ENCODE measurements around the gene DUSP1.

The DUSP1 gene

DNA sequence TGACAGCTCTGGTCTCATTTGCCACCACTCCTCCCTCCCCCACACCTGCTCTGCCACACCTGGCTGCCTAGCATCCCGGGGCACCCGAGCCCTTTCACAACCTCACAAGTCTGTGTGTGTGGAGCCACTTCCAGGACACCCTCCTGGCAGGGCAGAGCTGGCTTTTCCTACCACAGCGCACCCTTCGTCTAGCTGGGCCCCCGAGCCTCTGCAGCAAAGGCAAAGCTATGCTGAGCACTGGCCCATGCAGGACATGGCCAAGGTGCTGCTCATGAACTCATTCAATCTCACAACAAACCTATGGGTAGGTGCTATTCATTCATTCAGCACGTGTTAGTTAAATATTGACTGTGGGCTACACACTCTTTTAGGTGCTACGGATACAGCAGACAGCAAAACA is 43.4 kb downstream of the DUSP1 start:
- FAIRE-seq: no peak
- DNase-seq (ENCODE audit: insufficient read length, low spot score): no peak

DNA sequence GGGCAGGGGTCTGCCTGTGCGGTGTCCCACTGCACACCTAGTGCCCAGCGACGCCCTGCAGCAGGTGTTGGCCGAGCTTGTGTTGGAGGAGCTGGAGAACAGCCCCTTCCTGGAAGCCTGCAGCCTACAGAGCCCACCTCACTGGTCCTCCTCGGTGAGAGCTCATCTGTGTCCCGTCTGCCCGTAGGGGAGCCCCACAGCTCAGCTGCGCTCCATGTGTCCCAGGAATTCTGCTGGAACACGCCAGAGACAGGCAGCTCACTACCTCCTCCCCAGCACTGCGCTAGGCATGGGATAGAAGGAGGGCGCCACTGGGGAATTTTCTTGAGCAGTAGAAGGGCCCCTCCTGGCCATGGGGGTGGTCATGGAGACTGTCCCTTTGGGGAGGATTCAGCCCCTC is 44.0 kb downstream of the DUSP1 start:
- FAIRE-seq: no peak
- DNase-seq (ENCODE audit: insufficient read length, low spot score): no peak

DNA sequence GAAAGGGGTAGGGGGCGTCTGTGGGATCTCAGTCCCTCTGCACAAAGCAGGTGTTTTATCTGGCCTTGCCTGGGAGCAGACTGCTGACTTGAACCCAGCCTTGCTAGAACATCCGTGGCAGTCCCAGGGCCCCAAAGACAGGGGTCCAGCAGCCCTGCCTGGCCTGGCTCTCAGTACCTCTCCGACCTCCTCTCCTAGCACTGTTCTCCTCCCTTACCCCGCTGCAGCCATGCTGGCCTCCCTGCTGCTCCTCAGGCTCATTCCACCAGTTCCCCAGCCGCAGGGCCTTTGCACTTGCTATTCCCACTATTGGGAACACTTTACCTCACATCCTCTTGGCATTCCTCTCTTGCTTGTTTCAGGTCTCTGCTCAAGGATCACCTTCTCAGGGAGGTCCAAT is 45.2 kb downstream of the DUSP1 start:
- DNase-seq (ENCODE audit: insufficient read length, low spot score) (no peak), FAIRE-seq (no peak)

DNA sequence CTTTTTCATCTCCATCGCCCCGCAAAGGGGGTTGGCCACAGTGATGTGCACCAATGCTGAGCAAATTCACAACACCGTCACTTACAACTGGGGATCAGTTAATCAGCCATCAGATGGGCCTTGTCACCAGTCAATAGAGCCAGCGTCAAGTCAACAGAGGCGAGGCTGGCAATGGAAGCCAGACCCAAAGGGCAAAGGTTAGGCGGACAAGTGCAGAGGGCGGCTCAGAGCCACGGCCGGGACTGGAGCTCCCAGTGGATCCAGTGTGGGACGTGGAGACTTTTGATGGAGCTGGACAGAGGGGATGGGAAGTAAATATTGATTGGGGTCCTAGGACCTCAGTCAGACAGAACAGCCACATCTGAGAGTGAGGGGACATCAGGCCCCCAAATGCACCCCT is 45.7 kb downstream of the DUSP1 start:
- DNase-seq (ENCODE audit: insufficient read length, low spot score) (no peak), FAIRE-seq (no peak)

DNA sequence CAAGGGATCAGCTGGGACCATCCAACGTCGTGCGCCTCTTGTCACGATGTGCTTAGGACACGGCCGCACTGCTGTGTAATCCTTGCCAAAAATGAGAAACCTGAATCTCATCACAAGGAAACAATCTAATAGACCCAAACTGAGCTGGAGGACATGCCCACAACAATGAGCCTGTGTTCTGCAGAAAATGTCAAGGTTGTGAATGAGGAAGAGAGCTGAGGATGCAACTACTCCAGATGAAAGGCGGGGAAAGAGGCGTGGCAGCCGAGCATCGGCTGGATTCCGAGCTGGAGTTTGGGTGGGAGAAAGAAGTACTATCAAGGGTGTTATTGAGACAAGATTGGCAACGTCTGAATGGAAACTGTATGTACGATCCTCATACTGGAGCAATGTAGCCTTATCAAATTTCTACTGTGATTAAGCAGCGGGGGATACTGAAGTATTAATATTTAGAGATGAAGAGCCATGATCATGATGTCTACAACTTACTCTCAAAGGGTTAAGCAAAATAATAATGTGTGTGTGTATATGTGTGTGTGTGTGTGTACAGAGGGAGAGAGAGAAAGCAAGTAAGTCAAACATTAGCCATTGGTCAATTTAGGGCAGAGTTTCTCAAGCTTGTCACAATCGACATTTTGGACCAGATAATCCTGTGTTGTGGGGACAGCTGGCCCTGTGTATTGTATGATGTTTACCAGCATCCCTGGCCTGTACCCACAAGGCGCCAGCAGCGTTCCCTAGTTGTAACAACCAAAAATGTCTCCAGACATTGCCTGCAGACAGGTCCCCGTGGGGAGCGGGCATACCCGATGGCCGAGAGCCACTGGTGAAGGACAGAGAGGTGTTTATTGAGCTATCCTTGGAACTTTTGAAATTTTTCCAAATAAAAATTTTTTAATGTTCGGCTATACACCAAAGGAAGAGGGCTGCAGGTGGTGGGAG is 46.5 kb downstream of the DUSP1 start:
- DNase-seq (ENCODE audit: insufficient read length, low spot score): no peak
- no peak for FAIRE-seq

DNA sequence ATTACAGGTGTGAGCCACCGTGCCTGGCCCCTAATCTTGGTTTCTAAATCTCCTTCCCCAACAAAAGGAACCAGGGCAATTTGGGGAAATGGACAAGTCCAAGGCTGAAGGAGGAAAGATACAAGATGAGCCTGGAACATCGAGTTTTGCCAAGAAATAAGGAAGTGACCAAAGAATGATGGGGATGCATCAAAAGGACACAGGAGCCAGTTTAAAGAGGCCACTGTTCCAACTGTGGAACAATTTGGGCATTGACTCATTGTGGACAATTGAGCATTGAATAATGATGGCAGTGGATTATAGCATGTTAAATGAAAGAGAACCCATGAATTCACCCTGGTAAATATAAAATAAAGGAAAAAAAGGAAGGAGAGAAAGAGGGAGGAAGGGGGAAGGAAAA is 47.5 kb downstream of the DUSP1 start:
- no peak for FAIRE-seq
- DNase-seq (ENCODE audit: insufficient read length, low spot score): no peak

DNA sequence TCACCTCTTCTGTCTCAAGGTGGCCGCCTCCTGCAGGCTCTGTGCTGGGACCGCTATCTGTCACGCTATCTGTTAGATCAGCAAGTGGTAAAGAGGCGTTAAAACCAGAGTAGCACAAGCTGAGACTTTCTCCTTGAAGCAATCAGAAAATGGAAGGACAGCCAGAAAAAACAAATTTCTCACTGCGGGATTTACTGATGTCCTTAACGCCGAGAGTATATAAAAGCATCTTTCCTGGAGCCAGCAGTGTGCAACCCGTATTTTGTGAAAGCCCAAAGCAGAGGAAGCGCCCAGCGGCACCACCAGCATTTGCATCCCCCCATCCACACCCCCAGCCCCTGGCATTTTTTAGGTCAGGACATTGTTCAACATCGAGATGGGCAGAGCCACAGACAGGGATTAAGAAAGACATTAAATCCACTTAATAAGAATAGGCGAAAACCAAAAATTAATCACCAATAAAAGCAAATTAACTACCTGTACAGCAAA is 48.6 kb downstream of the DUSP1 start:
- no peak for DNase-seq (ENCODE audit: insufficient read length, low spot score)
- FAIRE-seq: no peak

DNA sequence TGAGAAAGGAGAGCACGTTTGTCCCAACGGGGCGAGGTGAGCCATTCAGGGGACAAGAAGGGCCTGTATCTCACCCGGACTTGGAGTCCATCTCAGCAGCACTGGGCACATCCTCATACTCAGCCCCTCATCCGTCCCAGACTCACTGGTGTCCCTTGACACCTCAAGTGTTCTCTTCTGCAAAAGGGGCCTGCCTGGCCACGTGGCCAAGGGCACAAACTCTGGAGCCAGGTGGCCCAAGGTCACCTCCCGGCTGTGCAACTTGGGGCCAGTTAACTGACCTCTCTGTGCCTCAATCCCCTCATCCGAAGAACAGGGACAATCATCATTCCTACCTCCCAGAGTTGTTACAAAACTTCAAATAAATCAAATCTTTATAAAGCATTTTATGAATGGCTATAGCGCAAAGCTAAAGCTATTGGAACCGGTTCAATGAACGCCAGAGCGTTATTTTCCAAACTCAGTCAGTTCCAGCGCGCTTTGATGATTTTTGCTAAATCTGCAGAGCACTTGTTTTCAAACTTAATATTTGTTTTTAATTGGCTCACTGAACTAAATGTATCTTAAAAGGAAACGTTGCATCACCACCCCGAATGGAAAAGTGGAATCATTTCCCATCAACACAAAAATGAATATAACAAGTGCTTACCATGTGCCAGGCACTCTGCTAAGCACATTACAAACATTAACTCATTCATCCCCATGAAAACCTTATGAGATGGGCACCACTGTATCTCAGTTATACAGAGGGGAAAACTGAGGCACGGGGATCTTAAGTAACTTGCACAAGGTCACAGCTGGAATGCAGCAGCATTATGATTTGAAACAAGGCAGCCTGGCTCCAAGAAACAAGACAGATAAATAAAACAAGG is 49.3 kb downstream of the DUSP1 start:
- DNase-seq (ENCODE audit: insufficient read length, low spot score): no peak
- no peak for FAIRE-seq

DNA sequence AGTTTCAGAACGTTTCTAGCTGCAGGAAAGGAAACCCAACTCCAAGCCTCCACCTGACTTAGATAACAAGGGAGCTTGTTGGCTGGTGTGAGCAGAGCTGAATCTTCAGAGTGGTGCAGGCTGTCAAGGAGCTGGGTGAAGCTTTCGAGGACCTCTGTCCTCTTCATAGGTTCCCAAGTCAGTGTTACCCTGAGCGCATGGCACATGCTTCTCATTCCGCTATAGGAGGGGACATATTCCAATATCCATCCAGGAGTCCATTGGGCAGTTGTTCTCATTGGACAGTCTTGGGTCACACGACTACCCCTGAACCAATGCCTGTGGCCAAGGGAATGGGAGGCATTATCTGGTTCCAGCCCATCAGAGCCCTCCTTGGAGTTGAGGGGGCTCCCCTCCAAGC is 50.3 kb downstream of the DUSP1 start:
- FAIRE-seq: no peak
- no peak for DNase-seq (ENCODE audit: insufficient read length, low spot score)

DNA sequence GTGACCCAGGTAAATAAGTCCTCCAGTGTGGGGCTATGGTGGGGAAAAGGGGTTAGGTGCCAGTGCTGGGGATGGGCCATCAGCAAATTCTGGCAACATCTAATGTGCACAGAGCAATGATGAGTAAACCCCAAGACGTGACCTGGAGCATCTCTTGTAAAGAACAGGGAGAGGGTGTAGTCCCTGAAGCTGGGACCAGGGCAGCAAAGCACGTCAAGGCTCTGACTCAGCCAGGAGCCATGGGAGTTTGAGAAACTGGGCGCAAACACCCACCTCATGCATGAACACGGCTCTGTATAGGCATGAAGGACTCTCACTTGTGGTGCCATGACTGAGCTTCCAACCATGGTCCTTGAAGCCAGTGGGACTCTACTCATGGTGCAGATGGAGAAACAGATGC is 51.8 kb downstream of the DUSP1 start:
- DNase-seq (ENCODE audit: insufficient read length, low spot score) (no peak), FAIRE-seq (no peak)

DNA sequence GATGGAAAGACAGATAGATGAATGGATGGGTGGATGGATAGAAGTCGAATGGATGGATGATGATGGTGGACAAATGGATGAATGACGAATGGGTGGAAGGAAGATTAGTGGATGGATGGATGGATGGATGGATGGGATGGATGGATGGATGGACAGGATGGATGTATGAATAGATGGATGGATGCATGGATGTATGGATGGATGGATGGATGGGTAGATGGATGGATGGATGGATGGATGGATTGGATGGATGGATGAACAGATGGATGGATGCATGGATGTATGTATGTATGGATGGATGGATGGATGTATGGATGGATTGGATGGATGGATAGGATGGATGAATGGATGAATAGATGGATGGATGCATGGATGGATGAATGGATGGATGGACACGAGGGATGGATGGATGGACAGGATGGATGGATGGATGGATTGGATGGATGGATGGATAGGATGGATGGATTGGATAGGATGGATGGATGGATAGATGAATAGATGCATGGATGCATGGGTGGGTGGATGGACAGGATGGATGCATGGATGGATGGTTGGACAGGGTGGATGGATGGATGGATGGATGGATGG is 52.4 kb downstream of the DUSP1 start:
- peak; percentile 77 for FAIRE-seq
- DNase-seq (ENCODE audit: insufficient read length, low spot score): no peak

All from HTR-8/SVneo (cell line).